HCT116 (cell line): ENCODE results near the gene DNASE2. TPM values are rescaled to one million over a fixed set of nuclear protein-coding genes. Genes with fewer than 3 reads are reported as not detected.

Source experiments
- ATAC-seq: fragments of 200-7000 bp; cut with Tn5 transposase; 2 replicates; pipeline ENCODE4 v1.9.1; 2020; ENCODE audit warnings: mild to moderate bottlenecking, moderate library complexity
- BruUV-seq: library from RNA; stranded (reverse); fragments of 400-500 nt; replicated peaks from 2 replicates; lab custom pipeline; 2021; lab: Mats Ljungman, UMichigan
- CTCF ChIA-PET: fragments of 300-600 bp; sonication (Branson Sonifier 250); formaldehyde crosslinking; loops from one replicate; lab custom pipeline; 2021; ENCODE audit warnings: antibody characterized with exemption; lab: Charles Lee
- POLR2A ChIA-PET: fragments of 300-600, 350-600 bp; sonication (Branson Sonifier 250); formaldehyde crosslinking; loops from one replicate; lab custom pipeline; 2021; ENCODE audit warnings: antibody characterized with exemption; lab: Charles Lee
- RAD21 ChIA-PET, 2 experiments: fragments of 300-600 bp; sonication (Branson Sonifier 250); formaldehyde crosslinking; loops; one replicate each; lab custom pipeline; 2023; ENCODE audit warnings: low total read pairs in 2 of 2; ENCODE audit not compliant: uncharacterized antibody in 2 of 2, unreplicated experiment in 2 of 2, low non-redundant PET in 1 of 2; lab: Charles Lee
- DNase-seq: peaks from one replicate; pipeline ENCODE4 v3.0.0-alpha.2; 2010; ENCODE audit warnings: low read depth, low spot score
- H2AFZ ChIP-seq: fragments of 200-600 bp; shearing (Covaris generic), sonication (generic); 2 replicates; pipeline ENCODE4 v1.6.1; 2017; ENCODE audit warnings: low read depth, mixed run types, mixed read lengths, antibody characterized with exemption, low read length; ENCODE audit not compliant: poor library complexity, severe bottlenecking
- H3K27ac ChIP-seq: 2 replicates; pipeline ENCODE4 v1.5.1; 2012; ENCODE audit warnings: low read depth, low read length
- H3K27me3 ChIP-seq: fragments of 200-600 bp; sonication (generic); 2 replicates; pipeline ENCODE4 v1.6.1; 2016; ENCODE audit warnings: mixed run types, low read length, mixed read lengths; ENCODE audit not compliant: insufficient read depth
- H3K36me3 ChIP-seq, 2 experiments: fragments of 200-500 bp in 1 of 2; fragments of 200-600 bp in 1 of 2; sonication (Bioruptor generic) in 1 of 2; sonication (generic) in 1 of 2; 2 replicates each; pipeline versions ENCODE4 v1.5.1 to v1.6.1; 2014 to 2016; ENCODE audit warnings: low read length in 2 of 2, inconsistent platforms in 1 of 2, mixed read lengths in 1 of 2, mixed run types in 1 of 2; ENCODE audit not compliant: insufficient read depth in 2 of 2, control insufficient read depth in 1 of 2
- H3K4me1 ChIP-seq, 2 experiments: fragments of 200-600 bp in 1 of 2; sonication (generic) in 1 of 2; 2 replicates each; pipeline versions ENCODE4 v1.5.1 to v1.6.1; 2012 to 2017; ENCODE audit warnings: low read length in 2 of 2, inconsistent platforms in 1 of 2, mild to moderate bottlenecking in 1 of 2, mixed read lengths in 1 of 2, mixed run types in 1 of 2, moderate library complexity in 1 of 2; ENCODE audit not compliant: insufficient read depth in 2 of 2, control insufficient read depth in 1 of 2
- H3K4me2 ChIP-seq: fragments of 200-600 bp; sonication (generic); 2 replicates; pipeline ENCODE4 v1.6.1; 2017; ENCODE audit warnings: mixed run types, low read length, mixed read lengths
- H3K4me3 ChIP-seq, 2 experiments: fragments of 200-600 bp in 1 of 2; sonication (generic) in 1 of 2; replicated peaks in 1 of 2; 2 replicates each; pipeline ENCODE4 v1.5.1; 2011 to 2016; ENCODE audit warnings: low read length in 2 of 2, control low read depth in 1 of 2, low read depth in 1 of 2, mild to moderate bottlenecking in 1 of 2, mixed read lengths in 1 of 2, mixed run types in 1 of 2
- H3K79me2 ChIP-seq: fragments of 200-600 bp; sonication (generic); 2 replicates; pipeline ENCODE4 v1.6.1; 2017; ENCODE audit warnings: mild to moderate bottlenecking, mixed run types, low read length, moderate library complexity, mixed read lengths; ENCODE audit not compliant: insufficient read depth
- H3K9ac ChIP-seq: fragments of 200-600 bp; sonication (generic); 2 replicates; pipeline ENCODE4 v1.6.1; 2016; ENCODE audit warnings: low read length, mixed read lengths
- H3K9me2 ChIP-seq: fragments of 200-600 bp; sonication (generic), shearing (Covaris generic); 2 replicates; pipeline ENCODE4 v1.6.1; 2017; ENCODE audit warnings: mixed run types, mild to moderate bottlenecking, moderate library complexity; ENCODE audit not compliant: insufficient read depth
- H3K9me3 ChIP-seq, 2 experiments: fragments of 200-500 bp in 1 of 2; fragments of 200-600 bp in 1 of 2; sonication (Bioruptor generic) in 1 of 2; sonication (generic) in 1 of 2; 2 replicates each; pipeline ENCODE4 v1.6.1; 2014 to 2017; ENCODE audit warnings: low read length in 2 of 2, mixed read lengths in 2 of 2, inconsistent platforms in 1 of 2, low read depth in 1 of 2, mild to moderate bottlenecking in 1 of 2, mixed run types in 1 of 2, moderate library complexity in 1 of 2; ENCODE audit not compliant: control insufficient read depth in 1 of 2, insufficient read depth in 1 of 2
- H4K20me1 ChIP-seq: fragments of 200-600 bp; sonication (generic), shearing (Covaris generic); 2 replicates; pipeline ENCODE4 v1.6.1; 2017; ENCODE audit warnings: mixed run types, mild to moderate bottlenecking, moderate library complexity; ENCODE audit not compliant: insufficient read depth
- ATF3 ChIP-seq: IDR thresholded peaks from 2 replicates; pipeline ENCODE4 v1.6.1; 2012
- CBX3 ChIP-seq: IDR thresholded peaks from 2 replicates; pipeline ENCODE4 v1.6.1; 2012; ENCODE audit warnings: low read depth
- CTCF ChIP-seq, 3 experiments: fragments of 200-600 bp in 1 of 3; sonication (generic) in 1 of 3; IDR thresholded peaks in 2 of 3; conservative IDR thresholded peaks in 1 of 3; 2 replicates each; pipeline ENCODE4 v1.5.1; 2012 to 2017; ENCODE audit warnings: low read depth in 2 of 3, low read length in 2 of 3, antibody characterized with exemption in 1 of 3, borderline replicate concordance in 1 of 3, control low read depth in 1 of 3, mild to moderate bottlenecking in 1 of 3, mixed read lengths in 1 of 3, mixed run types in 1 of 3, moderate library complexity in 1 of 3; ENCODE audit not compliant: insufficient read depth in 1 of 3
- ELF1 ChIP-seq: IDR thresholded peaks from 2 replicates; pipeline ENCODE4 v1.6.1; 2012; ENCODE audit warnings: low read depth, borderline replicate concordance
- EZH2 ChIP-seq: fragments of 200-600 bp; sonication (generic); IDR thresholded peaks from 2 replicates; pipeline ENCODE4 v1.6.1; 2017; ENCODE audit warnings: antibody characterized with exemption, mixed run types
- EZH2phosphoT487 ChIP-seq: fragments of 200-600 bp; IDR thresholded peaks from 2 replicates; pipeline ENCODE4 v1.6.1; 2018; ENCODE audit warnings: antibody characterized with exemption, borderline replicate concordance
- JUND ChIP-seq: IDR thresholded peaks from 2 replicates; pipeline ENCODE4 v1.6.1; 2012
- POLR2A ChIP-seq: IDR thresholded peaks from 2 replicates; pipeline ENCODE4 v1.7.0; 2011; ENCODE audit warnings: borderline replicate concordance; ENCODE audit not compliant: insufficient read depth, insufficient read length; ENCODE audit errors: extremely low read depth
- POLR2AphosphoS5 ChIP-seq: IDR thresholded peaks from 2 replicates; pipeline ENCODE4 v1.6.1; 2011; ENCODE audit warnings: mild to moderate bottlenecking, low read depth, low read length, moderate library complexity
- RAD21 ChIP-seq: IDR thresholded peaks from 2 replicates; pipeline ENCODE4 v1.6.1; 2012; ENCODE audit warnings: low read depth, mild to moderate bottlenecking
- REST ChIP-seq: IDR thresholded peaks from 2 replicates; pipeline ENCODE4 v1.6.1; 2012; ENCODE audit warnings: low read depth
- SIN3A ChIP-seq: IDR thresholded peaks from 2 replicates; pipeline ENCODE4 v1.6.1; 2012; ENCODE audit warnings: low read depth
- SP1 ChIP-seq: IDR thresholded peaks from 2 replicates; pipeline ENCODE4 v1.6.1; 2012; ENCODE audit warnings: low read depth
- SRF ChIP-seq: IDR thresholded peaks from 2 replicates; pipeline ENCODE4 v1.6.1; 2012; ENCODE audit warnings: low read depth
- TCF7L2 ChIP-seq: IDR thresholded peaks from 2 replicates; pipeline ENCODE4 v1.7.0; 2011; ENCODE audit warnings: borderline replicate concordance, inconsistent platforms; ENCODE audit not compliant: insufficient read depth, insufficient read length; ENCODE audit errors: extremely low read depth
- YY1 ChIP-seq: IDR thresholded peaks from 2 replicates; pipeline ENCODE4 v1.6.1; 2011; ENCODE audit warnings: low read length, low read depth, moderate library complexity, mild to moderate bottlenecking; ENCODE audit not compliant: insufficient replicate concordance; ENCODE audit errors: extremely low read depth
- ZBTB33 ChIP-seq: IDR thresholded peaks from 2 replicates; pipeline ENCODE4 v1.6.1; 2011; ENCODE audit warnings: mild to moderate bottlenecking, low read length, moderate library complexity; ENCODE audit not compliant: insufficient replicate concordance; ENCODE audit errors: extremely low read depth
- ZFX ChIP-seq: fragments of 450-650 bp; IDR thresholded peaks from 2 replicates; pipeline ENCODE4 v1.6.1; 2017
- intact Hi-C: fragments of 100-400 bp; cut with micrococcal nuclease; formaldehyde crosslinking; loops from 2 replicates; pipeline ENCODE4 v1.10.0; 2022
- total RNA-seq: library from RNA; stranded (reverse); gene quantifications from one replicate; pipeline ENCODE4 v1.2.1, GENCODE V29; 2021; ENCODE audit not compliant: unreplicated experiment

Gene DNASE2
- total RNA-seq, 1 experiment from 2014 or later, result 36.6 TPM

DNA sequence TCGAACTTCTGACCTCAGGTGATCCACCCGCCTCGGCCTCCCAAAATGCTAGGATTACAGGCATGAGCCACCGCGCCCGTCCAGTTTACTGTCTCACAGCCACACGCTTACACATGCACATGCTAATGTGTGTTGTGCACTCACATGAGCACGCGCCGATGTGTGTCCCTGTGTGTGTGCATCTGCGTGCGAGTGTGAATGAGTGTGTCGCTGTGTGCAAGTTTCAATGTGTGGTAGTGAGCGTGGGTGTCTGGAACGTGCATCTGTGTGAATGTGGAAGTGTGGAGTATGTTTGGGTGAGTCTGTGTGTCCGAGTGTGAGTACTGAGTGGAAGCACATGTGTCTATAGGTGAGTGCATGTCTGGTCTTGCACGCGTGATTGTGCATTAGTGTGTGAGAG lies 38.7 kb downstream of the DNASE2 start:
- ChIA-PET CTCF (no interaction called here), POLR2A (no interaction called here), RAD21 (no interaction called here)
- H3K27ac ChIP-seq, result no peak overlapping the region
- DNase-seq (no peak), ATAC-seq (no peak)
- H3K27me3 ChIP-seq, result no peaks in the 10 kb centered on the region
- no peak overlapping the region for H3K4me3 ChIP-seq
- TF ChIP-seq SRF, result no peak
- TF ChIP-seq YY1, result no peak
- TF ChIP-seq EZH2, result no peak
- no peak for TF ChIP-seq REST
- TF ChIP-seq CBX3, result no peak
- TF ChIP-seq EZH2phosphoT487, result no peak
- TF ChIP-seq ATF3, result no peak
- TF ChIP-seq SIN3A, result no peak
- TF ChIP-seq POLR2A, result no peak
- TF ChIP-seq TCF7L2, result no peak
- no peak for TF ChIP-seq RAD21
- TF ChIP-seq CTCF (IDR thresholded peaks at IDR 0.05 in 2 of 3, conservative IDR thresholded peaks at IDR 0.05 in 1 of 3; ENCODE audit: borderline replicate concordance in 1 of 3, insufficient read depth in 1 of 3, low read depth in 2 of 3, low read length in 2 of 3), result no peak
- TF ChIP-seq JUND, result no peak
- TF ChIP-seq SP1, result no peak
- TF ChIP-seq POLR2AphosphoS5, result no peak
- TF ChIP-seq ZBTB33, result no peak
- TF ChIP-seq ELF1, result no peak
- no peak for TF ChIP-seq ZFX
- H2AFZ ChIP-seq, result no peak overlapping the region
- peaks cover 36% of the 10 kb centered on the region; the same call in 1 of the 2 replicates for H3K79me2 ChIP-seq
- peaks cover 5 to 6% of the 10 kb centered on the region in 2 experiments; a peak in 1 of 4 replicates for H3K36me3 ChIP-seq
- H3K4me2 ChIP-seq, result no peak overlapping the region
- H3K9me3 ChIP-seq, result no peaks in the 10 kb centered on the region
- H3K9ac ChIP-seq, result no peak overlapping the region
- H4K20me1 ChIP-seq, result no peaks in the 10 kb centered on the region
- intact Hi-C loops, result no loop called here
- peaks cover 22 to 44% of the 10 kb centered on the region in 2 experiments for H3K4me1 ChIP-seq
- no TSS peak for BruUV-seq
- H3K9me2 ChIP-seq, result no peaks in the 10 kb centered on the region
